HG02970 (cell line): Measurements from ENCODE around the gene DIAPH3.
"Not testable (repeated sequence)": the region's sequence is repeated elsewhere in the genome, so short reads cannot be mapped to it uniquely, and the experiment has no call there.

ENCODE experiments used
- ATAC-seq: cut with Tn5 transposase; IDR thresholded peaks from one replicate; pipeline ENCODE4 v1.9.1; 2021; ENCODE audit warnings: mild to moderate bottlenecking, moderate library complexity, moderate number of reproducible peaks; ENCODE audit not compliant: unreplicated experiment, low FRiP score

Gene DIAPH3

DNA sequence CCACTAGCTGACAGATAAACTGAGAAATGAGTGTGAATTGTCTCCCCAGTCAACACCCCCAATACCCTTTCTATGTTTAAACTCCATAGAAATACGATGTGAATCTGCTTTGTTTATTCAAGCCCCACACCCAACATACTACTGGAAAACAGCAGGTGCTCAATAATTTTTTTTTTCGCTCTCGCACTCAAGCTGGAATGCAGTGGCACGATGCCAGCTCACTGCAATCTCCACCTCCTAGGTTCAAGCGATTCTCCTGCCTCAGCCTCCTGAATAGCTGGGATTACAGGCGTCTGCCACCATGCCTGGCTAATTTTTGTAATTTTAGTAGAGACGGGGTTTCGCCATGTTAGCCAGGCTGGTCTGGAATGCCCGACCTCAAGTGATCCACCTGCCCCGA is 123.1 kb downstream of the DIAPH3 start:
- not testable (repeated sequence) for ATAC-seq

DNA sequence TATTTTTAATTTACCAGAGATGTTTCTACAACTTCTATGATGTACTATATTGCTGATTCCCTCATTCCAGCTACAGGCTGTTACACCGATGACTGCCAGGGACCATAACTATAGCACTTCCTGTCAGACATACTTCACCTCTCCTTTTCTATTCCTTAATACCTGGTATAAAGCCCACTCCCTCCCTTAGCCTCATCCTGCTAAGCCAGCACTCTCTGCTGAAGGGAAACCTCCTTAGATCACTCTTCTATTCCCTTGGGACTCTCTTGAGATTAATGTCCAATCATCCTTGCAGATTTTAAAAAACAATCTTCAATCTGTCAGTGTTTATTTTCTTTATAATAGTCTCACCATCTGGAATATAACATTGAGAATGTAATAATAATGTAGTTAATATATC is 127.9 kb downstream of the DIAPH3 start:
- no peak for ATAC-seq

DNA sequence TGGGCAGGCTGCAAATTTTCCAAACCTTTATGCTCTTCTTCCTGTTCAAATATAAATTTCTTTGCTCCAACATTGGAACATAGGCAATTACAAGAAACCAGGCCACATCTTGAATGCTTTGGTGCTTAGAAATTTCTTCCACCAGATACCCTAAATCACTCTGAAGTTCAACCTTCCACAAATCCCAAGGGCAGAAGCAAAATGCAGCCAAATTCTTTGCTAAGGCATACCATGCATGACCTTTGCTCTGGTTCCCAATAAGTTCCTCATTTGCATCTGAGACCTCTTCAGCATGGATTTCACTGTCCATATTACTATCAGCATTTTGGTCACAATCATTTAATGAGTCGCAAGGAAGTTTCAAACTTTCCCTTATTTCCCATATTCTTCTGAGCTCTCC is 130.9 kb downstream of the DIAPH3 start:
- ATAC-seq, result no peak

DNA sequence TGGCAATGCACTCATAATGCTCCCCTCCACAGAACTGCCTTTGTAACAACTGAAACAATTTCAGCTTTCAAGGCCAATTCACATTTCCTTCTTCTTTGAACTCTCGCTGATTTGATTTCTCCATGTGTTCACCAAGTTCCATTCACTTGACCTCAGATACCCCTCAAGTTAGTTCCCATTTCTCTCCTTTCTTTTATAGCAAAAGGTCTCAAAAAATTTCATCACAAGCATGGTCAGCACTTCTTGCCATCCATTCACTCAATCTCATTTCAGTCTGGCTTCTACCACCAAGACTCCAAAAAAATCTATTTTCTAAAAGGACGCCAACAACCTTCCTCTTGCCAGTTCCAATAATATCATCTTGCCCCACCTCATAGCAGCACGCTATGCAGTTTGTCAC is 135.7 kb downstream of the DIAPH3 start:
- no peak for ATAC-seq

DNA sequence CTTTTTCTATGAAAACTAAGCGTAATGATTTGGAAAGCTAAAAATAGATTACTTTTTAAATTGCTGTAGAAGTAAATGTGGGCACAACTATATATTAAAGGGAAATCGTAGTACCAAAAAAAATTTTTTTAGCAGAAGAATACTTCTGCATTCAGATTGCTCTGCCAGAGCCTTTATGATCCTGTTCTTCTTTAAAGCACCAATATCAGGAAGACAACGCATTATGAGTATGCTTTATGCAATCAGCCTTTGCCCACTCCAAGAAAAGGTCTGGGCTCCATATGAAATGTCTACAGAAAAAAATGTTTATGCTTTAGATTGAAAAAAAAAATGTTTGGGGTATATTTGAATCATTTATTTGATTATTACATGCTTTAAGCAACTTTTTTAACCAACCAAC is 137.4 kb downstream of the DIAPH3 start:
- no peak for ATAC-seq

DNA sequence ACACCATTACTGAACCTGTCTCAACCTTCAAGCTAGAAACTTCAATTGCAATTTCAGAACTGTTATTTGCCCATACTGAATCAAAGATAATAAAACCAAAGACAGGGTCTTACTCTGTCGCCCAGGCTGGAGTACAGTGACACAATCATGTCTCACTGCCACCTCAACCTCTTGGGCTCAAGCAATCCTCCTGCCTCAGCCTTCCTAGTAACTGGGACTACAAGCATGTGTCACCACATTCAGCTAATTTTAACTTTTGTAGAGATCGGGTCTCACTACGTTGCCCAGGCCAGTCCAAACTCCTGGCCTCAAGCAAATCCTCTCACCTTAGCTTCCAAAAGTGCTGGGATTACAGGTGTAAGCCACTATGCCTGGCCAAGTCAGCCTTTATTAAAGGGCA is 143.4 kb downstream of the DIAPH3 start:
- no peak for ATAC-seq

DNA sequence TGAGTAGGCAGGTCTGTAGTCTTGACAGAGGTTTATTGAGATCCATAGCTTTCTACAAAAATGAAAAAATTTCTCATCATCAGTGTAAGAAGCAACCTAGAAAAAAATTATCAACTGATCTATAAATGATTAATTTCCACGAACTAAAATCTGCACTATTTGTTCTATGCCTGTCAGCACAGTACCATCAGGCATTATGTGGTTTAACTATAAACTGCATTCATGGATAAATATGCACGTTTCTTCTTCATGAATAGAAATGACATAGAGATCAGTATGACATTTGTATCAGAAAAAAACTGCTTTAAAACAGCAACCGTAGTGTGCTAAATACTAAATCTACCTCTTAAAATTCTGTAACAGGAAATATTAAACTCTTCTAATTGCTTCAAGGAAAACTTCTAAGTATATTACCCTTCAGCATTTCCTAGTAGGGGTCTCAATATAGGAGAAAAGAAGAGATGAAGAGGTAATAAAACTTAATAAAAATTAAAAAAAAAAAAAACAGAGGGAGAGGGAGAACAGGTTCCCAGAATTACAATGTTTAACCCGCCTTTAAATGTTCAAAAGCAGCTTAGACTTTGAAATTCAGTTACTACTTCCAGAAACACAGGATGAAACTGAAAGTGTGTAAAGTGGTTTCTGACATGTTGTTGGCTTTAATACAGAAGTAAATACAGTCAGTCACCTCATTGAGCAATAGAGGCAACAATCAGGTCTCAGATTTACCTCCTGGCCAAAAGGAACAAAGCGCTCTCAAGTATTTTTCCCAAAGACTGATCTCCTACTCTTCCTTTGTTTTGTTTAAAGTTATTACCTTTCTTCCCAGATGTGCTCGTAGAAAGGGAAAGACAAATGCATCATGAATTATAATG is 144.4 kb downstream of the DIAPH3 start:
- ATAC-seq, result peak; percentile 59

DNA sequence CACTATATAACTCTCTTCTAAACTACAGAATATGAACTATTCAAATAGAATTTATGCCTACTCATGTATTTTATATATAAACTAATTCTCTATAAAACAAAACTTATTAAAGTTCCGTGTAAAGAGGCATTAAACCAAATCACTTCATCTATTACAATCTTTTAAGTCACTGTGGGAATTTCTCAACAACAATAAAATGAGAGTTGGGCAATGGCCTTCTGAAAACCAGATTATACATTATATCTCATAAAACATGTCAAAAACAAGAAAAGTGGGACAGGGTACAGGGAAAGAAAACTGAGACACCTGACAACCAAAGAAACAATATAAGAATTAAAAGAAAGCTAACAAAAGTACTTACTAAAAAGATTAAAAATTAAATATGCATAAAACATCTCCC is 145.2 kb downstream of the DIAPH3 start:
- no peak for ATAC-seq

DNA sequence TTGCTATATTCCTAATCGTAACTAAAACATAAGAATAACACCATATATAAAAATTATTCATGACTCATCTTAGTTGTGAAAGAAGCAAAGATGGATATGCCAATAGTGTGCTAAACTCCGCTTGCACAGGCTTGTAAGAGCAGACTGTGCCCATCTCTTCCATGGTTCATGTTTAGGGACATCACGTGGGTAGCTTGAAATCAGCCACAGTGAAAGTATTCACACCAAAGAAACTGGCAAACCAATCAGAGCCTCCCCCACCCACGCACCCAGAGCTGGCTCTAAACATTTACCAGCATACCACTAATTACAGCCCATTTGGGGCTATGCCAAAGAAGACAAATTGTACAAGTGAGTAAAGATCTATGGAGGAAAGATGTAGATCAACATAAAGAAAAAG is 147.5 kb downstream of the DIAPH3 start:
- ATAC-seq, result no peak

DNA sequence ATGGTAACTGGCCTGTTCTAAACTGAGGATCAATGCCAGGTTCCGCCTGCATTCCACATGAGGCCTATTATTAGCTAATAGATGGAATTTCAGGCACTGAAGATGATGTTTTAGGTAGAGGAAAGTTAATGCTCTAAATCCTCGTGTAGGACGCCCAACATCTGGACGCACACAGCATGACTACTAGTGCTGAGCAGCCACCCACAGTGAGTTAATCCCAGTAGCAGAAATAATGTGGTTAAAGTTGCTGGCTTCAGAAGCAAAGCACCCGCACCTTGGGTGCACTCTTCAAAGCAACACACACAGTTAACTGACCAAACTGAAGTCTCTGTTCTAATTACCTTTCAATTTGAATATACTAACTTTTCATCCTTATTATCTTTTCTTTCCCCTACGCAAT is 150.6 kb downstream of the DIAPH3 start:
- ATAC-seq, result no peak

DNA sequence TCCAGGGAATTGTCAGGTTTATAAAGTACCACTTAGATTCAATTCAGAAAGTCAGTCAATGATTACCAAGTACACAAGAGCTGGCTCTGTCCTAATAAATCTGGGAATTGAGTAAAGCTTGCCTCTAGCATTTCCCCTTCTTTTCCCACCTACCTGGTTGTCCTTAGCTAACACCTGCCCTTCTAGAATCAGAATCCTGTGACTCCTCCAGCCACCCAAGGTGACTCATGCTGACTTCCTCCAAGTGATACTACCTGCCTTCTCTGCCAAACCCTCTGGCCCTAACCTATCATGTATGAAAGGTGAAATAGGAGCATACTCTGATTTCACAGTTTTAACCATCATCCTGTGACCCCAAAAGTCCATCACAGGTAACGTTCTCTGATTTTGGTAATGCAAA is 151.2 kb downstream of the DIAPH3 start:
- ATAC-seq, result no peak

DNA sequence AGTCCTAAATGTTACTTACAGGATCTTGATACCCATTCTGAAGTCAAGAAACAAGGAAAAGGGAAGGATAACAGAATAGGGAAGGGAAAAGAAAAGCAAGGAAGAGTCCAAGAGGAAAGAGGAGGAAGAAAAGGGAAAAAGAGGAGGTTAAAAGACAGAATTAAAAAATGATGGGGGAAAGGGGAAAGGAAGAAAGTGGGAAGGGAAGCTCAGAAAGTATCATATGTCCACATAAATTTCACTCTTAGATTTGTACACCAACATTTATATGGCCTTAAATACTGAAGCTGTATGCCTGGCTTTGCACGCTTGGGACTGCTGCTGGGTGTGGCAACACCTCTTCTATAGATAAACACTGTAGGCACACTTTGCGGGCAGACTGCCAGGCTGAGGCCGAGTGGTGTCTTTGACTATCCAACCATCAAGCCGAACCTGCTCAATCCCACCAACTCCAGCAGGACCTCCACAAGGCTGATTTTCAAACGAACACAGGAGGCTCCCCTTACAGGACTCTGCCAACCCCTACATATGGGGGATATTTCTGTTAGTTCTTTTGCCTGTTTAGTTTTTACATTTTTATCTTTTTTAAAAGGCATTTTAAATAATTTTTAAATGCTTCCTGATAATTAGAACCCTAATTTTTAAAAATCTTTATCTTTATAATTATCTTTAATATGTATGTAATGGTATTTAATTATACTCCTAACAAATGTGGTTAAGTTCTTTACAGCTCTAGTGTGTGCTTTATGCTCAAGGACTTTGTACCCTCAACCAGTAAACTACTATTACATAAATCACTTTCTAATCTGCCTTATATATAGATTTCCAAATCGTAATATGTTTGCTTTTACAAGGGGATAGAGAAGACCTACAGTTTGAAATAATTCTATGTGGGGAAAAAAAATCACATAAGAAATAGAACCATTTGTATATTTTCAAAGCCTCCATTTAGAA is 154.2 kb downstream of the DIAPH3 start:
- ATAC-seq, result no peak

DNA sequence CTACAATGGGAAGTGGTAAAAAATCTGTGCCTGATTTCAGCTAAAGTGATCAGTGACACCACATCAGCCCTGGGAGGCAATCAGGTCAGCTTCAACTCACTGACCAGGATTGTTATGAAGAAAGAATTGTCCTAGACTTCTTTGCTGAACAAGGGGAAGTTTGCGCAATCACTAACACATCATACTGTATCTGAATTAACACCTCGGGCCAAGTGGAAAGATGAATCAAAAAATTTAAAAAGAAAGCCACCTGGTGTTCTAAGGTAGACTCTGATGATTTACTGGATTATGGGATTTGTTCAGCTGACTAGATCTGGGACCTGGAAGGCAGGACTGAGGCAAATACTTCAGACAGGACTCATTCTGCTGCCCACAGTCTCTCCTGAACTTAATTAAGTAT is 161.8 kb downstream of the DIAPH3 start:
- no peak for ATAC-seq

DNA sequence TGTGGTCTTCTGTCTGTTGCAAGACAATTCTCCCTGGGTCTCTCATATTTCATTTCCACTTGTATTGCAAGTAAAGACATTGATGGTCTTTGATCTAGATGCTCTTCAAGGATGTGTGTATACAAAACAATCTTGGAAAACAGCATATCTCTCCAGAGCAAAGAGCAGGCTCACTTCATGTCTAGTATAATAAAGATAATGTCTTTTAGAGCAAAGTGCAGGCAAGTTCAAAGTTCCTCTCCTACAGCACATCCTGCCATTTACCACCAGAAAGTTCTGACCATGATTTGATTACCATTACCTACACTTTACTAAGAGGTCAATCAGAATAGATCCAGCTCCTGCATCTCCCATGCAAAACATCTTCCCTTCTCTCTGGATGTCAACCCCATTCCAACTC is 162.8 kb downstream of the DIAPH3 start:
- ATAC-seq, result no peak

DNA sequence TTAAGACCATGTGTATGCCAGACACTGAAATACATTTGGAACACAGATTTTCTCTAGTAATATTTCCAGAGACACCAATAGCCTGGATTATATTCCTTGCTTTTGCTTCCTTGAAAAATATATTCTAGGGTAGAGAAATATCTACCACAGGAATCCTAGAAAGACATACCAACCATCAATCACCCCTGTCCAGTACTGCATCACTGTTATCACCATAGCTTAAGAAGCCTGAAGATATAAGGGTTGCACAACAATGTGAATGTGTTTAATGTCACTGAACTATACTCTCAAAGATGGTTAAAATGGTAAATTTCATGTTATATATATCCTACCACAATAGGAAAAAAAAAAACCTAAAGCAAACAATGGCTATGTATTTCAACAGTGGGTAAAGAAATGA is 163.6 kb downstream of the DIAPH3 start:
- no peak for ATAC-seq

DNA sequence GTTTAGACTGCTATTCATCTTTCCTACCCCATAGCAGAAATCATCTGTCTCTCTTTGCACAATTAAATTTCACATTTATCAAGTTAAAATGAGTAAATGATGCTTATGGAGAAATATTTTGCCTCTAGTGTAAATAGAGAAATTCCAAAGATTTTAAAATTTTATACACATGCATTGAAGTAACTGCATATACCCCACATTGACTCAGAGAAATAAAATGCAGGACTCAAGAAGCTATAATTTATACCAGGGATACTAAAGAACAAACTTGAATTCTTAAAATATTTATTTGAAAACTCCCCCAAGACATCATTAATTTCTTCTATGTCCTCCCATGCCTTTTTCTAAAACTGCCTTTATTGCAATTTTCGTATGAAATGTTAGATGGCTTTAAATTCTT is 165.8 kb downstream of the DIAPH3 start:
- ATAC-seq, result no peak

DNA sequence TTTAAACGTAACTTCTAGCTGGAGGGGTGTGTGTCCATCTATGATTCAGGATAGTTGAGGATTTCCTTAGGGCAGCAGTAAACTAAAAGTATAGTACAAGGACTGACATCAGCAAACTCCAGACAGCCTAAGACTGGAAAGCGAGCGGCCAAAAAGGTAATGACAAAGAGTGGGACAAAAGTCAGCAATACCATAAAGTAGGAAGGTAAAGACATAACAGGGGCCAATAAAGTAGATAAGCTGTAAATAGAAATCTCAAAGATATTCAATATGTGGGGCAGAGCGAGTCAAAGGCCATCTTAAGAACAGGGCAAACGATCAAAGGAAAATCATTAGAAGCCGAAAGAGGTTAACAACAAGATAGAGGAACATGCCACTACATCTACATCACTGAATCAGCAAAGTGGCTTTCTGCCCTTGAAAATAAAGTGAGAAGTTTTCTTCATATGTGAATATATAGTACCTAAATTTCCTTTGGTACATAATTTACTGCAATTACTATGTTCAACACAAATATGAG is 167.2 kb downstream of the DIAPH3 start:
- no peak for ATAC-seq

DNA sequence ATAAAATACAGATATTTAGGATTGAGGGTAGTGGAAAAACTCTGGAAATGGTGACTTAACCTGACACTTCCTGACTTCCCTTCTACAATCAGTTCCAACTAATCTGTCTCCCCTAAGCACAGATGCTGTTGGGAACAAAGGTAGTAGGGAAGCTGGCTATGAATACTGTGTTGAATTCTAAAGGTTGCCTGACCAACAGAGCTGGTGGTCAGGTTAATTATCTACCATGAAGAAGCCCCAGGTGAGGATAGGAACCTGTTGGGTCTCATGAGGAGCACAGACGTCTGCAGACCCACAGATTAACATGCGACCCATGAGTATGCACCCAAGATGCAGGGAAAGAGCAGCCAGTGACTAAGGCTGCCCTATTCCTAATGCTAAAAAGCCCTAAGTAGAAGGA is 172.3 kb downstream of the DIAPH3 start:
- no peak for ATAC-seq

DNA sequence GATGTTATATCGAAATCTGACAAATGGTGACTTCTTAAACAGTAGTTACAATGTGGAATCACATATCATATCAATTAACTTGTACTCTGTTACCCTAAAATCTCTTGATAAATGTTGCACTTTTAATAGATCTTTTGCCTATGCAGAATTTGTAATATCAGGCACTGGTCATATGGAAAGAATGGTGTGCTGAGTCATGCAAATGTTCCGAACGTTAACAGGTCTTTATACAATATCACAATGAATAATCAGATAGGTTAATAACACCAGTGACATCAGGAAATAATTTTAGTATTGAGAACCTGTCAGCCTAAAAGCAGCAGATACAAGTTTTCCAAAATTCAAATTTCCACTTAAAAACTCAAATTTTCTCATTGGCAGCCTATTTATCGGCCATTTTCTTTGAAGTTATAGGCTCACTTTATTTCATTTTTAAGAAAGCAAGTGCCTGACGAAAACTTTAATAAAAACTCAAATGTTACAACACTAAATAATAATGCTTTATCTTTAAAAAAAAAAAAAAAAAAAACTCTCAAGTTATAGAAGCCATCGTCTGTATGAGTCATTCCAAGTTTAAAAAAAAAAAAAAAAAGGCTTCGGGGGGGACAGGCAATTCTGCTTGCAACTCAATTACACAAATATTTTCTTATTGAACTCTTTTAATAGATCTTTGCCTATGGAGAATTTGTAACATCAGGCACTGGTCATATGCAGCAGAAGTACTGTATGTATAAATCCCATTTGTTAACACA is 180.9 kb downstream of the DIAPH3 start:
- no peak for ATAC-seq

DNA sequence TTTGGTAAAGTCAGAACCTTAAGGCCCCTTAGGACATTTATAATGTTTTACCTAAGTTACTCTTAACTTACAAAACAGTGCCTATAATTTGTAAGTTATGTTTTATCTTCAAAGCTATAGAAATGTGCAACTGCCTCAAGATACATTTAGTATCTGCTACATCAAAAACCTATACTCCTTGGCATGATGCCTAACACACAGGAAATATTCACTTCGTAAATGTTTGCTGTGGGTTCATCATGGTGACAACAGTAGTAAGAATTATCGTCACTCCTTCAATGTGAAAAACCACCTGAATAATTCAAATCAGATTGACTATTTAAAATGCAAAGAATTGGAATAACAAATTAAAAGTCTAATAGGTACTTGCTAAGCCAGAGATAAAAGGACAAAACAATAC is 184.1 kb downstream of the DIAPH3 start:
- ATAC-seq, result no peak

DNA sequence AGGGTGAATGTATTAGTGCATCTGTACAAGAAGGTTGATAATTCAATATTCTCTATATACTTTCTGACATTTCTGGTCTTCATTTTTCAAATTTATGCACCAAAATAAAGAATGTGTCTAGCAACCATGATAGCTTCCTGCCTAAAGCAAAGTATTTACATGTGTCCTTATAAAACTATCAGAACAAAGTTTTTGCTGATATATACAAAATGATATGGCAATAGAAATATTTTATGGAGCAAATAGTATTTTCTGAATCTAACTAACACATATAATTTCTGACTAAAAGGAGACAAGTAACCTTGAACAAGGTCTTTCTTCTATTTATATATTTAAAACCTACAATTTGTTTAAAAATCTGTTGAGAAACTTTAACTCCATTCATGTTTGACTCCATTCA is 184.9 kb downstream of the DIAPH3 start:
- ATAC-seq, result no peak
